ENCODE measurements around the gene CA10.

DNA sequence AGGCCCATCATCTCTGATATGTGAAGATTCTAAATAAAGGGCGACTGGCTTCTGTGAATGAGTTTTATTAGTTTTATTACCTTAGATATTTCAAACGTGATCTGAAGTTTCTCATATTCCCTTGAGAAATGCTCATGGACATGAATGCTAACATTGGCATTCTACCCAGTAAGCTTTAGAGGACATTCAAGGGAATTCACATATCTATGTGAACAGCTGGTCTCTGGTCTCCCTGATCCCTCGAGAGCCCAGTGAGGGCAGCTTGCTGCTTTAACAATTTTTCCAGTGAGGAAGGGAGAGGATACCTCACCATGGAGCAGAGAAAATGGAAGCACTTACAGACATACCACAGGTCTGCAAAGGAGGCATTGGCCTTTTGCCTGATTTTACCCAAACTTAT, 312.7 kb downstream of the CA10 start:
- TF ChIP-seq CTCF (IDR thresholded peaks at IDR 0.05; ENCODE audit: poor library complexity, severe bottlenecking) (no peak), POLR2AphosphoS5 (IDR thresholded peaks at IDR 0.05) (no peak), RAD21 (conservative IDR thresholded peaks at IDR 0.05) (no peak), EZH2 (IDR thresholded peaks at IDR 0.05; ENCODE audit: borderline replicate concordance, insufficient read depth, low read length, poor library complexity, severe bottlenecking) (no peak), EP300 (conservative IDR thresholded peaks at IDR 0.05; ENCODE audit: poor library complexity, severe bottlenecking) (no peak)
